Left kidney (tissue), 2 donors: ENCODE measurements around the gene LMNA. TPM values are rescaled to one million over a fixed set of nuclear protein-coding genes. Genes with fewer than 3 reads are reported as not detected.
"Not testable (repeated sequence)": the region's sequence is repeated elsewhere in the genome, so short reads cannot be mapped to it uniquely, and the experiment has no call there.

Experiments used
- DNase-seq: peaks from one replicate; pipeline ENCODE4 v3.0.0-alpha.2; 2013
- polyA plus RNA-seq: library from polyadenylated mRNA; unstranded; fragments of 120-200 nt; gene quantifications from one replicate; pipeline ENCODE4 v1.2.1, GENCODE V29; 2013; ENCODE audit not compliant: insufficient read length

The LMNA gene
- polyA plus RNA-seq, 1 donor, result 74.2 TPM

GRCh38 chr1:156162430-156163037, 48.0 kb downstream of the LMNA start:
- DNase-seq, result no peak

DNA sequence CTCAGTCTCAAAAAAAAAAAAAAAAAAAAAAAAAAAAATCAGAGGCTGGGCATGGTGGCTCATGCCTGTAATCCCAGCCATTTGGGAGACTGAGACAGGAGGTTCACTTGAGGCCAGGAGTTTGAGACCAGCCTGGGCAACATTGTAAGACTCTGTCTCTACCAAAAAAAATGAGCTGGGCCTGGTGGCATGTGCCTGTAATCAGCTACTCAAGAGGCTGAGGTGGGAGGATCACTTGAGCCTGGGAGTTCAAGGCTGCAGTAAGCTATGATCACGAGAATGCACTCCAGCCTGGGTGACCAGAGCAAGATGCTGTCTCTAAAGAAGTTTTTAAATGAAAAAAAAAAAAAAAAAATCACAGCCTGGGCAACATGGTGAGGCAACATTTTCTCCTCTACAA, 49.2 kb downstream of the LMNA start:
- DNase-seq, result no peak

DNA sequence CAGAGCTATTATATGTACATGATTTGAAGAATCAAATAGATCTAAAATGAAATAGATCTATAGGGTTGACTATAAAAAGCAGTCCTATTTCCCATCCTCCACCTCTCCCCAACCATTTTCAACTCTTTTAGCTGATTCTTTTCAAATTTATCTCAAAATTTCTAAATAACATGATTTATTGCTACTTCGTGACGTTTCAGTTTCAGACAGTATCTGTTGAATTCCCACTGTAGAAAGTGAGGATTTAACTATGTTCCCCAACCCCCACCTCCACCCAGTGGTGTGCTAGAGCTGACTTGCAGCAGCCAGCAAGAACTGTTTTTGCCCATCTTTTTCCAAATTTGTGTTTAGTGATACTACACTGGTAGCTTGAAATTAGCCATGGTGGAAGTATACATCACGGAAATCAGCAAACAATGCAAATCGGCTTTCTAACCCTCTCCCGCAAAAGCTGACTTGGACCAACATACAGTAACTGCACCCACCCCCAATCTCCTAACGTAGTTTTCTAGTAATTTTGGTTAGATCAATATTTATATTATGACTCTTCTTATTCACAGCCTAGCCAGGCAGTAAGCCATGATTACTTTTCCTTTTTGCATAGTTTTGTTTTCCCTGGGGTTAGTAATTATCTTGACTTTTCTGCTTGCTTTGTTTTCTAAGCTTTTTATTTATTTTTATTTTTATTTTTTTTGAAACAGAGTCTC, 49.8 kb downstream of the LMNA start:
- no peak for DNase-seq

- DNase-seq, result no peak
Measured at GRCh38 chr1:156165083-156165482, 50.6 kb downstream of the LMNA start.

DNA sequence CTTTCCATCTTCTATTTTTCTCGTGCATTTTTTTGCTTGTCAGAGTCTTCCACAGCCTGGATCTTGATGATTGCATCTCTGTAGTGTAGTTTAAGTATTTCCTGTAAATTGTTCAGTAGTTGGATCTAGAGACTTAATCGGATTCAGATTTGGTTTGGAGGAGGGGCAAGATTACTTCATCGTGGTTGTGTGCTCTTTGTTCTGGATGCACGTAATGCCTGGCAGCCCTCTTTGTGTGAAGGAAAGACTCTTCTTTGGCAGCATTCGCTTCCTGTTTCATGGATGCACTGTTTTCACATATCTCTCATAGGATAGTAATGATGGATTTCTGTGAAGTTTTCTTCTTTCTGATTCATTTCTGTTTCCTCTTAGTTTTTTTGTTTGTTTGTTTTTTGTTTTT, 53.0 kb downstream of the LMNA start:
- DNase-seq, result no peak

- DNase-seq, result no peak
Measured at GRCh38 chr1:156172696-156173470, 58.4 kb downstream of the LMNA start.

DNA sequence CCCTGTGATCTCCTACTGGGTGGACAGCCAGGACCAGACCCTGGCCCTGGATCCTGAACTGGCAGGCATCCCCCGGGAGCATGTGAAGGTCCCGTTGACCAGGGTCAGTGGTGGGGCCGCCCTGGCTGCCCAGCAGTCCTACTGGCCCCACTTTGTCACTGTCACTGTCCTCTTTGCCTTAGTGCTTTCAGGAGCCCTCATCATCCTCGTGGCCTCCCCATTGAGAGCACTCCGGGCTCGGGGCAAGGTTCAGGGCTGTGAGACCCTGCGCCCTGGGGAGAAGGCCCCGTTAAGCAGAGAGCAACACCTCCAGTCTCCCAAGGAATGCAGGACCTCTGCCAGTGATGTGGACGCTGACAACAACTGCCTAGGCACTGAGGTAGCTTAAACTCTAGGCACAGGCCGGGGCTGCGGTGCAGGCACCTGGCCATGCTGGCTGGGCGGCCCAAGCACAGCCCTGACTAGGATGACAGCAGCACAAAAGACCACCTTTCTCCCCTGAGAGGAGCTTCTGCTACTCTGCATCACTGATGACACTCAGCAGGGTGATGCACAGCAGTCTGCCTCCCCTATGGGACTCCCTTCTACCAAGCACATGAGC, 62.2 kb downstream of the LMNA start:
- no peak for DNase-seq

DNA sequence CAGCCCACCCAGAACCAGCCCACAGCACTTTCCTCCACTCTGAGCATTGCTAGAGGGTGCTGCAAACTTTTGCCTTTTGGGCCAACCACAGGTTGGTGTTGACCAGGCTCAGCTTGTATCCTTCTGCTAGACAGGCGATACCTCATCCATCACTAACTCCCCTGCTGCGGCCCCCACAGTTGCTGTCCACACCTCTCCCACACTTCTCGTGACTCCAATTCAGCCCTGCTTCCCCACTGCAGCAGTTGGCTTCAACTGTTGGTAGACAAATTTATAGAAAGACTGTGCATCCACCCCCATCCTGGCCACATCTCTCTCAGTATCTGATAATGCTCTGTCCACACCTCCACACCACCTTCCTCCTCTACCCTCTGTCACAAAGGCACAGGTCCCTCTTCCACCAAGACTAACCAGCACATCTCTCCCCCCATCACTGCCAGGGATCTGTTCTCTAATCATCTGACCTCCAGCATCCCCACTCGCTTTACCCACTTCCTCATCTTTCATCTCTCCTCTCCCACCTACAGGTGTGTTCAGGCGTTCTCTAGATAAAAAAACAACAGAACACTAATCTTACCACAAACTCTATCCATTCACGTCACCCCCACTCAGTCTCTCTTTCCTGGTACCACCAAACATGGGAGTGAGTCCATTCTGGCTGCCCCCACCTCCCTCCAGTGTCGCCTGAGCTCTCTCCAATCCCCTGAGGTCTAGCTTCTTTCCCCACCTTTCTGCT, 63.6 kb downstream of the LMNA start:
- DNase-seq, result no peak

DNA sequence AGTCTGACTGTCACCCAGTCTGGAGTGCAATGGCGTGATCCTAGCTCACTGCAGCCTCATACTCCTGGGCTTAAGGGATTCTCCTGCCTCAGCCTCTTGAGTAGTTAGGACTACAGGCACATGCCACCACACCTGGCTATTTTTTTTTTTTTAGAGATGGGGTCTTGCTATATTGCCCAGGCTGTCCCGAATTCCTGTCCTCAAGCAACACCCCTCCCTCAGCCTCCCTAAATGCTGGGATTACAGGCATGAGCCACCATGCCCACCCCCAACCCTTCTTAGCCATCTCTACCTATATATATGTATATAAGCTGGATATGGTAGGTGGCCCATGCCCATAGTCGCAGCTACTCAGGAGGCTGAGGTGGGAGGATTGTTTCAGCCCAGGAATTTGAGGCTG, 66.0 kb downstream of the LMNA start:
- DNase-seq, result no peak

DNA sequence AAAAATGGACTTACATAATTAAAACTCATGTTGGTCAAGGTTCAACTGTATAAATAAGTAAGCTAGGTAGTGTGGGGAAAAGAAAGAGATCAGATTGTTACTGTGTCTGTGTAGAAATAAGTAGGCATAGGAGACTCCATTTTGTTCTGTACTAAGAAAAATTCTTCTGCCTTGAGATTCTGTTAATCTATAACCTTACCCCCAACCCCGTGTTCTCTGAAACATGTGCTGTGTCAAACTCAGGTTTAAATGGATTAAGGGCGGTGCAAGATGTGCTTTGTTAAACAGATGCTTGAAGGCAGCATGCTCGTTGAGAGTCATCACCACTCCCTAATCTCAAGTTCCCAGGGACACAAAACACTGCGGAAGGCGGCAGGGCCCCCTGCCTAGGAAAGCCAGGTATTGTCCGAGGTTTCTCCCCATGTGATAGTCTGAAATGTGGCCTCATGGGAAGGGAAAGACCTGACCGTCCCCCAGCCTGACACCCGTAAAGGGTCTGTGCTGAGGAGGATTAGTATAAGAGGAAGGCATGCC, 66.9 kb downstream of the LMNA start:
- DNase-seq, result not testable (repeated sequence)

DNA sequence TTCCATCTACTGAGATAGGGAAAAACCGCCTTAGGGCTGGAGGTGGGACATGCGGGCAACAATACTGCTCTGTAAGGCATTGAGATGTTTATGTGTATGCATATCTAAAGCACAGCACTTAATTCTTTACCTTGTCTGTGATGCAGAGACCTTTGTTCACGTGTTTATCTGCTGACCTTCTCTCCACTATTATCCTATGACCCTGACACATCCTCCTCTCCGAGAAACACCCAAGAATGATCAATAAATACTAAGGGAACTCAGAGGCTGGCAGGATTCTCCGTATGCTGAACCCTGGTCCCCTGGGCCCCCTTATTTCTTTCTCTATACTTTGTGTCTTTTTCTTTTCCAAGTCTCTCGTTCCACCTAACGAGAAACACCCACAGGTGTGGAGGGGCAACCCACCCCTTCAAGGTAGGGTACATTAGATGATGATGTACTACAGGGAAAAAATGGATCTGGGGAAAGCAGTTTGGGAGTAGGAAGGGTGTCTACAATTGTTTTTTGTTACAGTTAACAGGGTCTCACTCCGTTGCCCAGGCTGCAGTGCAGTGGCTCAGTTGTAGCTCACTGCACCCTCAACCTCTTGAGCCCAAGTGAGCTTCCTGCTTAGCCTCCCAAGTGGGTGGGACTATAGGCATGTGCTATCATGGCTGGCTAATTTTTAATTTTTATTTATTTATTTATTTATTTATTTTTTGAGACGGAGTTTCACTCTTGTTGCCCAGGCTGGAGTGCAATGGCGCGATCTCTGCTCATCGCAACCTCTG, 67.7 kb downstream of the LMNA start:
- DNase-seq, result not testable (repeated sequence)

GRCh38 chr1:156186347-156187177, 72.1 kb downstream of the LMNA start:
- DNase-seq, result not testable (repeated sequence)

Other genes starting within 250 kb of the LMNA start
- 59.5 TPM for gene RIT1, start 203.4 kb upstream of the LMNA start, polyA plus RNA-seq
- 82.4 TPM for gene KHDC4, start 180.3 kb upstream of the LMNA start, polyA plus RNA-seq
- gene RXFP4, start 173.1 kb upstream of the LMNA start, polyA plus RNA-seq, result 0.15 TPM
- gene ARHGEF2, start 136.2 kb upstream of the LMNA start, polyA plus RNA-seq, result 86.7 TPM
- gene SSR2, start 93.8 kb upstream of the LMNA start, polyA plus RNA-seq, result 362 TPM
- gene UBQLN4, start 60.9 kb upstream of the LMNA start, polyA plus RNA-seq, result 56.8 TPM
- gene LAMTOR2, start 59.9 kb upstream of the LMNA start, polyA plus RNA-seq, result 45.9 TPM
- gene RAB25, start 53.6 kb upstream of the LMNA start, polyA plus RNA-seq, result 46.9 TPM
- 46.7 TPM for gene MEX3A, start 32.2 kb upstream of the LMNA start, polyA plus RNA-seq
- gene SEMA4A, start 38.9 kb downstream of the LMNA start, polyA plus RNA-seq, result 19.7 TPM
- gene SLC25A44, start 79.4 kb downstream of the LMNA start, polyA plus RNA-seq, result 34.9 TPM
- gene PMF1, start 98.3 kb downstream of the LMNA start, polyA plus RNA-seq, result 85.0 TPM
- 4.8 TPM for gene BGLAP, start 127.5 kb downstream of the LMNA start, polyA plus RNA-seq
- 6.0 TPM for gene PAQR6, start 133.3 kb downstream of the LMNA start, polyA plus RNA-seq
- gene SMG5, start 168.1 kb downstream of the LMNA start, polyA plus RNA-seq, result 63.4 TPM
- gene TMEM79, start 169.6 kb downstream of the LMNA start, polyA plus RNA-seq, result 5.9 TPM
- gene GLMP, start 181.0 kb downstream of the LMNA start, polyA plus RNA-seq, result 51.0 TPM
- gene VHLL, start 184.6 kb downstream of the LMNA start, polyA plus RNA-seq, result not detected
- gene CCT3, start 223.6 kb downstream of the LMNA start, polyA plus RNA-seq, result 326 TPM
- 1.2 TPM for gene TSACC, start 223.8 kb downstream of the LMNA start, polyA plus RNA-seq